HG02759 (cell line): Measurements from ENCODE around the gene RTN1.

Experiments
- ATAC-seq: cut with Tn5 transposase; IDR thresholded peaks from one replicate; pipeline ENCODE4 v1.9.1; 2021; ENCODE audit warnings: mild to moderate bottlenecking, moderate library complexity; ENCODE audit not compliant: unreplicated experiment

RTN1 gene

GRCh38 chr14:59852350-59852749, 18.2 kb downstream of the RTN1 start:
- ATAC-seq = no peak

DNA sequence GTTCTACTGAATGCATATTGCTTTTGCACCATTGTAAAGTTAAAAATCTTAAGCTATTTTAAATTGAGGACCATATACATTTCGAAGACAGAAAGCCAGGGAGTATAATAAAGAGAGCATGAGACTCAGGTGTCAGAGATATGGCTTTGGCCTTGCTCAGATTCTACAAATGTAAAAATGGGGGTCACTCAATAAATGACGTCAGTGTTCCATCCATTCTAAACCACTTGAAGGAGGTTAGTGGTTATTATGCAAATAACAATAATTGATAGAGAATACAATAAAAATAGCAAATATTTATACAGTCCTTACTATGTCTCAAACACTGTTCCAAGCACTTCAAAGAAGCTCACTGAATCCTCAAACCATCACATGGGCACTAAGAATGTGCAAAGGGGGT, 20.1 kb downstream of the RTN1 start:
- ATAC-seq = no peak

DNA sequence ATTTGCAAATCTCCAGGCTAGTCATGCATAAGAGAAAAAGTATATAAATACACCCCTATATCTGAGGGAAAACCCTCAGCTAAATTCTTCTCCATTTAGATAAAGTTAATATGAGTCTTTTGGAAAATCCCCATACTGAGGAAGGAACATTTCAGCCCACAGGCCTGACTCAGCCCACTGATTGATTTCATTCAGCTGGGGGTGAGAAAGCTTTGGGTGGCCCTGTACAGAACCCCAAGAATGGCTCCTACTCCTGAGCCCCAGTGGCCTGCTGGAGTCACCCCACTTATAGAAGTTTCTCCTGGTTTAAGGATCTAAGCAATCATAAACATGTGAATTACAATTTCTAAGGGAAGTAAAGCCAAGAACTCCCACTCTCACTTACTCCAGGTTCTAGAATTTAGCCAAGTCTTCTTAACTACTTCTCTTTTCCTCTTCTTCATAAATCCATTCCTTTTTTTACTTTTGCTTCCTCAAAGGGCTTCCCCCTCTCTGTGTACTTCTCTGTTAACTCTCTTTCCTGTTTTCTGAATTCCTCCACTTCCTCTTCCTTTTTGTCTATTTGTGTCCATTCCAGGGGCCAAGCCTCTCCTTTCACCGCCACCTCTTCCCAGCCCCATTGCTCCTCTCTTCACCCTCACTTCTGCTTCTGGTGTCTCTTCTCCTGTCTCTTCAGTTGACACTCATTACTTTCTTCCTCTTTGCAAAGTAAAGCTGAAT, 21.0 kb downstream of the RTN1 start:
- ATAC-seq = no peak

- no peak for ATAC-seq
Measured at GRCh38 chr14:59848671-59849070, 21.9 kb downstream of the RTN1 start.

DNA sequence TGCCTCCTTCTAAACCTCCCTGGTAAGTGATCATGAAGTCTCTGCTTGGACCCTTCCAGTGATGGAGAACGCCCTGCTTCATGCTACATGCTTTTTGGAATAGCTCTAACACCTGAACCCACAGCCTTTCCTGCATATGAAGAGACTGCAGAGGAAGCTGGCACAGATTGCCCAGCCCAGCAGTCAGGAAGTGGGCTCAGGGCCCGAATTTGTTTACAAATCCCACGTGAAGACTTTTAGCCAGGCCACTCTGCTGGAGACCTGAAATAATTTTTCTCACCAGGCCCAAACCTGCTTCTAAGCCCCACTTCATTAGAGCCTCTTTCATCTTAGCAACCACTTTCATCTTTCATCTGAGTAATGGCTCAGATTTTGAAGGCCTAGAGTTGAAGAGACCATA, 22.9 kb downstream of the RTN1 start:
- ATAC-seq = no peak

DNA sequence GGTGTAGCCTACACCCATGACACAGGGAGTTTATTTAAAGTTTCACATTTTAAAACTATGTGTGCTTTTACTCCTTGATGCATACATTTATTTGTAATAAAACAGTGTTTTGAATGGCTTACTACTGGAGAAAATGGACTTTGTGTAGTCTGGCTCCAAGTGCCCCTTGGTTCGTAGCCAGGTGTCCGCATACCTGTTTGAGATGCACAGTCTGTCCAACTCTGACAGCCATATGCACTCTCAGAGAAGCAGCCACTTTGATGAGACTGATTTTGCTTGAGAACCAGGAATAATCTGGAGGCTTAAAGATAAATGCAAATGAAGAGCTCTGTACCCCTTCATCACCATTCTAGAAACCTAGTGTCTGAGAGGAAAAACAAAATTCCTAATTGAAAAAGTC, 24.0 kb downstream of the RTN1 start:
- no peak for ATAC-seq

DNA sequence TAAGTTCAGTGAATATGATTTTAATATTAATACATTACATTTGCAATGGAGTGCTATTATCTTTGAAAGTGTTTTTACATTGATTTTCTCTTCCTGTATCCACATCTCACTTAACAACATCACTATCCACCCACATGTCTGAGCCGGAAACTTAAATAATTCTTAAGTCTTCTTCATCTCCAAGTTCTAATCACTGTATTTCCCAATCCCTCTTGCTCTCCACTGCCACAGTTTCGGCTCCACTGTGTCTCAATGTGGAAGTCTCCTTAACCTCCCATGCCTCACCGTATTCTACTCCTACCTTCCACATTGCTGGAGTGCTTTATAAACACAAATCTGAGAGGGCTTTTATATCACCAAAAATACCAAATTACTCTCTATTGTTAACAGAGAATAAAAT, 25.3 kb downstream of the RTN1 start:
- ATAC-seq = no peak

- no peak for ATAC-seq
Measured at GRCh38 chr14:59844186-59844812, 26.3 kb downstream of the RTN1 start.

- ATAC-seq = no peak
Measured at GRCh38 chr14:59836116-59836515, 34.5 kb downstream of the RTN1 start.

DNA sequence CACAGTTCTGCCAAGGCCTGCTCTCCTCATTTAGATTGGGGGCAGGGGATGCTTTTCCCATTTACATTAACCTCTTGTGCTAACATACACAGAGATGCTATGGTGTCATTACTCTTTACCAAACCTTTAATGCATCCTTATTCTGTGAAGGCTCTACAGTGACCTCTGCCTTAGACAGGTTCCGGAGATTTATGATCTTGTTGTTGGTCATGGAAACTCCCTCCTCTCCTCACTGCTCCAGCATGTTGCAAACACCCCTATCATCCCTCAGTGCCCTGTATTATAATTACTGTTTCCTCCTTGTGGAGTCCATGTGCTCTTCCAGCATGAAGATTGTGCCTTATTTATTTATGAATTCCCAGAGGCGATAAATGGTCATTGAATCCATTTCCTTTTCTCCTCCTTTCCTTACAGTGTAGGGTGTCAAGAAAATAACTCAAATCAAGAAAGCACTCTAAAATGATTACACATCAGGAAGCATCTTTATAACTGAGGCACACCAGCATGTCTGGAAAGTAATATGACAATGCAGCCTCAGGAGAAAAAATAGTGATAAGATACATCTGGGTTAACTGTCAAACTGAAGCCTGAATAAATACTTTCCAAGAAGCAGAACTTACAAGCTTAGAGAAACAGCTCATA, 37.8 kb downstream of the RTN1 start:
- no peak for ATAC-seq

DNA sequence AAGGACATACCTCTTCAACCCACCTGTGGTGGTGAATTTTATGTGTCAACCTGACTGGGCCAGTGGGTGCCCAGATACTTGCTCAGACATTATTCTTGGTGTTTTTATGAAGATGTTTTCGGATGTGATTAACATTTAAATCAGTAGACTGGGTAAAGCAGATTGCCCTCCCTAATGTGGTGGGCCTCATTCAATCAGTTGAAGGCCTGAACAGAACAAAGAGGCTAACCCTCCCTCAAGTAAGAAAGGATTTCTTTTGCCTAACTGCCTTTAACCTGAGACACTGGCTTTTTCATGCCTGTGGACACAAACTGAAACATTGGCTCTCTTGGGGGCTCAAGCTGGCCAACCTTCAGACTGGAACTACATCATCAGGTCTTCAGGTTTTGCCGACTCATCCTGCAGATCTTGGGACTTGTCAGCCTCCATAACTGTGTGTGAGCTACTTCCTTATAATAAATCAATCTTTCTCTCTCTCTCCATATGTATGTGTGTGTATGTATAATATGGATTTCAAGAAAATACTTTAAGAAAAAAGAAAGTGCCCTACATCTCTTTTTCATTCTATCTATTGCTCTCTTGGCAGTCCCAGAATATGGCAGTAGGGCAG, 39.4 kb downstream of the RTN1 start:
- ATAC-seq = no peak

DNA sequence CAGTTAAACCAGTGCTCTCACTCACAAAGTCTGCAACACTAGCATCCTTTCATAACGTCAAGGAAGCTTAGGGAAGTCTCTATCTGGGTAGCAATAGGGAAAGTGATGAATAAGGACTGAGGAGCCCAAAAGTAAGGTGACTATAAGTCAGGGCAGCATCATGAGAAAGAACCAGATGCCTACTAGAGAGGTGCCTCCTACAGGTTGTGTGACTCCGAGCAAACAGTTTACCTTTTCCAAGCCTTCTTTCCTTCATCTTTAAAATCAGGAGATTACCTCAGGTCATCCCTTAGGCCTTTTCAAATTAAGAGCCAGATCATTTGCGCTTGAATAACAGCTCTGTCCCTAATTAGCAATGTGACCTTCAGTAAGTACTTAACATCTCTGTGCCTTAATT, 40.2 kb downstream of the RTN1 start:
- no peak for ATAC-seq

DNA sequence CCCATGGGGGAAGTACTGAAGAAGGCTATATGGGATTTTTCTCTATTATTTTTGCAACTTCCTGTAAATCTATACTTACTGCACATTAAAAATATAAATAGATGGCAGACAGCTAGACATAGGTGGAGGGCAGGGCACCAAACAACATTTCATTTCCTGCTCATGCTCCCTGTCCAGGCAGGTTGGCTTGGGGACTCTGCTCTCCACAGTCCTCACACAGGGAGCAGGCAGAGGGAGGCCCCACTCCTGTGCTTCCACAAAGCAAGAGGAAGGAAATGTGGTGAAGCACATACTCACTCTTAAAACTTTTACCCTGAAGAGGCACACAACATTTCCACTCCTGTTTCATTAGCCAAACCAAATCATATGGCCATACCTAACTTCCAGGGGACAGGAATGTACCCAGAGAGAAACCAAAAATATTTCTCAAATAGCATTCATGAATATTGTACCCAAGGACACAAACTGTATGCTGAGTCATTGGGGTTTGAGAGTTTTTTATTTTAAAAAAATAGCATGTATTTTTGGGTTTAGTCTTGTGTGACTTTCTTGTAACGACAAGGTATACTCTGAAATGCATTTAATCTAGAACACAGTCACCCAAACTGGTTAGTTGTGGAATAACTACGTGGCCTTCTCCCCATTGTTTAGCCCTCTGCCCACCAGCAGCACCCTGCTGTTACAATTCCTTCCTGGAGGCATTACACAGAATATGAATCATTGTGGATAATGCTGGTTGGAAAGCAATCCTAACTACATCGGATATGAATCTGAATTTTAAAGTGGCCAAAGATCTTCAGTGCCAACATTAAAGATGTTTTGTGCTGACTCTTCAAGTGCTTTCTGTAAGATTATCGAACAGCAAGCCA, 40.9 kb downstream of the RTN1 start:
- no peak for ATAC-seq

DNA sequence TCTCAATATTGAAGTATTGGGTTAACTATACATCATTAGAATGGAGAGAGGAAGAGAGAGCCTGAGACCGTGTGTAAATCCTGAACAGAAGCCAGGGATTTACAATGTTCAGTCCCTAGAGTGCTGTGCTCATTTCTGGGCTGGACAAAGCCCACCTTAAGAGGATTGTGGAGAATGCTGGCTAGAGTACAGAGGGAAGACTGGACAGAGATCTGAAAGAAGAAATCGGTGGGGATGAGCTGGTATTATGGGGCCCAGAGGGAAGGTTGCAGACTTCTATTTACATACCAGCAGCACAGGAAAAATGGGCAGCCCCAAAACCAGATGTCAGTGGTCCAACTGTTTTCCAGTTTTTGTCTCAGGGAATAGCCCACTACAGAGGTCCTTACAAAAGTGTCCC, 42.3 kb downstream of the RTN1 start:
- no peak for ATAC-seq

- no peak for ATAC-seq
Measured at GRCh38 chr14:59827401-59827800, 43.2 kb downstream of the RTN1 start.

- ATAC-seq = no peak
Measured at GRCh38 chr14:59826150-59826549, 44.4 kb downstream of the RTN1 start.

- ATAC-seq = no peak
Measured at GRCh38 chr14:59823179-59823578, 47.4 kb downstream of the RTN1 start.

DNA sequence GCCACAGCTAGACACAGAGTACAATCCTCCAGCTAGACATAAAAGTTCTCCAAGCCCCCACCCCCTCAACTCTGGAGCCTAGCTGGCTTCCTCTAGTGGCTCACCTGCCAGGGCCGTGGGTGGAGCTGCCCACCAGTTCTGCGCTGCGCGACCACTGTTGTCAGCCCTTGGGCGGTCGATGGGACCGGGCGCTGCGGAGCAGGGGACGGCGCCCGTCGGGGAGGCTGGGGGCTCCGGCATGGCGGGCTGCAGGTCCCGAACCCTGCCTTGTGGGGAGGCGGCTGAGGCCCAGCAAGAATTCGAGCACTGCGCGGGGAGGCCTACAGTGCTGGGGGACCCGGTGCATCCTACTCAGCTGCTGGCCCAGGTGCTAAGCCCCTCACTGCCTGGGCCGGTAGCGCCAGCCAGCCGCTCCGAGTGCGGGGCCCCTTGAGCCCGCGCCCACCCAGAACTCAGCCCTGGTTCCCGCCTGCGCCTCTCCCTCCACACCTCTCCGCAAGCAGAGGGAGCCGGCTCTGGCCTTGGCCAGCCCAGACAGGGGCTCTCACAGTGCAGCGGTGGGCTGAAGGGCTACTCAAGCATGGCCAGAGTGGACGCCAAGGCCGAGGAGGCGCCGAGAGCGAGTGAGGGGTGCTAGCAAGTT, 51.0 kb downstream of the RTN1 start:
- no peak for ATAC-seq

GRCh38 chr14:59816941-59817340, 53.6 kb downstream of the RTN1 start:
- no peak for ATAC-seq

DNA sequence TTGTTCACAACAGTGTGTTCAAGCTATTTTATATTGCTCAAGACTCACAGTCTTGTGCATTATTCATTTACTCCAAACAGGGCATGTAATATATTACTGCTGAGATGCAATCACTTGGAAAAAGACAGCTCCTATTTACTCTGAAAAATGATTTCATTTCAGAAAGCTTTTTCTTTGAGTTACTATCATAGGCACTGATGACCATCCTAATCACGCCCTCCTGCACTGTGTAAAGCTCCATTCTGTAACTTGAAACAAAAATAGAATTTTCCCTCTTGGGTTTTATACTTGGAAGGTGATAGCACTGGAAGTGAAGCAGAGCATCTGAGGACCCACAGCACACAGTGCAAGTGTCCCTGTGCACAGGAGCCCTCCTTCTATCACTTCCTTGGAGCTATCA, 55.6 kb downstream of the RTN1 start:
- ATAC-seq = no peak

- ATAC-seq = no peak
Measured at GRCh38 chr14:59811815-59812214, 58.8 kb downstream of the RTN1 start.
